ENCODE measurements around the gene NCEH1.
"Not testable (repeated sequence)": the region's sequence is repeated elsewhere in the genome, so short reads cannot be mapped to it uniquely, and the experiment has no call there.

The NCEH1 gene

GRCh38 chr3:172608575-172608974 is 102.3 kb downstream of the NCEH1 start:
- DNase-seq: no peak

GRCh38 chr3:172607305-172608121 is 103.4 kb downstream of the NCEH1 start:
- peak; percentile 75 for DNase-seq

DNA sequence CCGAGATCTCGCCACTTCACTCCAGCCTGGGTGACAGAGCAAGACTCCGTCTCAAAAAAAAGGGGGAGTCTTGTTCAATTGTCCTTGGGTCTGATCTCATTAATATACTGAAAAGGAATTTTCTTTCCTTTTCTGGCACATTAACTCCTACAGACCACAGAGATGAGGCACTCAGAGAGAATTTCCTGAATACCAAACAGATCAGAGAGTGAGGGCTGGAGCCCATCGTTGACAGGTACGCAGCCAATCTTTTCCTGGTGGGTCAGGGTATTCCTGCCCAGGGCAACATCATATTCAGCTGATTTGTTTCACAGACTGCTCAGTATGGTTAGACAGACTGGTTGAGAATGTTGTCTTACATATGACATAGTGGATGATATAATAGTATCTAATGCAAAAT is 104.8 kb downstream of the NCEH1 start:
- DNase-seq: peak; percentile 52

DNA sequence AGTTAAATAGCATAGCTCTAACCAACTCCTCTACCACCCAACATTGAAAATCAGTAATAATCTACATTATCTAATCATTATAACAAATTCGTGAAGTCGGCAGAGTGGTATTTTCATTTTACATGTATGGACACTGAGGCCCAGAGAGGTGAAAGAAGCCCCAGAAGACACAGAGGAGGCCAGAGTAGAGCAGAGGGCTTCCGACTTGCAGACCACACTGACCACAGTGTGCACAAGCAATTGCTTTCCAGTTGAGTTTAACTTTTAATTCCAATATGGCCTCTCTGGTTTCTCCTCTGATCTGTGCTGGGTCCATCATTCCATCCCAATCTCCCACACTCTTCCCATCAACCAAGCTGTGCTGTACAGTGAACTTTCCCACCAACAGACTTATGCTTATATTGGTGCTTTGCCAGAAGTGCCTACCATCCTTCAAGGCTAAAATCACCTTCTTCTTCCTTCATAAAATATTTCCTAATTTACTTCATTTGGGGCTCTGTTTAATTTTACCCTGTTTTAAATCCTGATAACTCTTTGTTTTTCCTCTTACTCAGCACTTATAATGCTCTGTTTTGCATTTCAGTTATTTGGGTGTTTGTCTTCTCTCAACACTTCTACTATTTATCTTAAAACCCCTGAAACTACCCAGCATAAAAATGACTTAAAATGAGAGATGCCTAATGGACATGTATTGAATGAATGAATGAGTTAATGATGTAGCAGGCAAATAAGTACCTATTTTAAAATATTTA is 105.8 kb downstream of the NCEH1 start:
- DNase-seq: no peak

DNA sequence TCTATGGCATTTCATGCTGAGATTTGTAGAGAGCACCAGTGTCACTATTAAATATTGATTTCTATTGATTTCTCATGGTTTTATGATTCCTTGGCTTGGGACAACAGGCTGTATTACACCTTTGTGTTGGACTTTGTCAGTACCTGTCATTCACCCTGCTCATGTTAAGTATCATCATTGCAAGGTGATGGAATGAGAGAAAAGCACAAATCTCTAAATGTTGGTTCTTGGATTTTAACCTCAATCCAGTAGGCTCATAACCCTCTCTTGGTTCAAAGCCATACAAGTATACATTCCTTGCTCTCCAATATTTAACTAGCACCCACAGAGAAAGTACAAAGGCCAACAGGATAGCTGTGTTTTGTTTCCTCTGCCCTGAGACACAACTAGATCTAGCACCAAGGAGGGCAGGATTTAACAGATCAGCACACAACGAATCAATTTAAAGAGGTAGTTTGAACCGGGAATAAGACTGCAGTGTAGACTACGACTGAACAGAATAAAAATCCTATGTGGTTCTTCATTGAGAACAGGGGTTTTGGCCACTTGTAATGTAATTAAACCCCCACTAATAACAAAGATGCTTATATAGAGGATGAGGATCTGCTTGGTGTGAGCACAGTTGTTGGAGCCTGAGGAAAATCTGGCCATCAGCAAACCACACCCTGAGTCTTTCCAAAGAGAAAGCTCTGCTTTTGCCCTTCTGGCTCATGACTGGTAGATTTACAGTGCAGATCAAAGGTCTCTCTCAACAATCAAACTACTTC is 109.6 kb downstream of the NCEH1 start:
- DNase-seq: no peak

- no peak for DNase-seq
Observed at GRCh38 chr3:172600644-172601065, 110.2 kb downstream of the NCEH1 start.

- no peak for DNase-seq
Observed at GRCh38 chr3:172598904-172599303, 112.0 kb downstream of the NCEH1 start.

DNA sequence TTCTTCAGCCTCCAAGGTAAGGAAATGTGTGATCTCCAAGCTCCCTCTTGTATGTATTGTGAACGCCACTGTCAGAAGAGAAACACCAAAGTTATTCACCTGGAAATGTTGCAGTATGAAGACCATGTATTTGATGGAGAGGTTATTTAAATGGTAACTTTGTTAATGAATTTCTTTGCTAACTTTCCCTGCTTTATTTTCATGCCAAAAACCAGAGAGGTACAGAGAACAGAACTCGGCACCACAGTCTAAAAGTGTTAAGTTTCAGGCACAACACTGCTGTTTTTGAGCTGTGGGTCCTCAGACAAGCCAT is 114.5 kb downstream of the NCEH1 start:
- DNase-seq: no peak

- DNase-seq: peak; percentile 36
Observed at GRCh38 chr3:172595664-172596393, 115.0 kb downstream of the NCEH1 start.

DNA sequence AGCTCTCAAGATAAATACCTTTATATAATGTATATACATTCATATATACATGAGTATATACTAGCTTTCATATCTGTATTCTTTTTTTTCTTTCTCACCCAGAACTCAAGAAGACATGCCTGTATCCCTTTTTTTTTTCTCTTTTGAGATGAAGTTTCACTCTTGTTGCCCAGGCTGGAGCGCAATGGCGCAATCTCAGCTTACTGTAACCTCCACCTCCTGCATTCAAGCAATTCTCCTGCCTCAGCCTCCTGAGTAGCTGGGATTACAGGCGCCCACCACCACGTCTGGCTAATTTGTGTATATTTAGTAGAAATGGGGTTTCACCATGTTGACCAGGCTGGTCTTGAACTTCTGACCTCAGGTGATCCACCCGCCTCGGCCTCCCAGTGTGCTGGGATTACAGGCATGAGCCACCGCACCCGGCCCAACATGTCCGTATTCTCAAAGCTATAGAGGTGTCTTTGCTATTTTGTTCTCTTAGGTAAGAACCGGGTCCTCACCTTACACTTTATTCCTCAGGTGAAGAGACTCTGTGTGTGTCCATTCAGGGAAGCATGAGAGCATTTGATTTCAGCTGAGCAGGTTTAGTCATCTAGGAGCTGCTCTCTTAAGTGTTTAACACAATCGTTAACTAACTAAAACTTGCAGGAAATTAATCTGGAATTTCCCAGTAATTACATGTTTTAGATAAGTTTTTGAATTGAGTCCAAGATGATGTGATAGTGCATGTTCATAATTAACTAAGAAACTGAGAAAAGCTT is 115.8 kb downstream of the NCEH1 start:
- not testable (repeated sequence) for DNase-seq

DNA sequence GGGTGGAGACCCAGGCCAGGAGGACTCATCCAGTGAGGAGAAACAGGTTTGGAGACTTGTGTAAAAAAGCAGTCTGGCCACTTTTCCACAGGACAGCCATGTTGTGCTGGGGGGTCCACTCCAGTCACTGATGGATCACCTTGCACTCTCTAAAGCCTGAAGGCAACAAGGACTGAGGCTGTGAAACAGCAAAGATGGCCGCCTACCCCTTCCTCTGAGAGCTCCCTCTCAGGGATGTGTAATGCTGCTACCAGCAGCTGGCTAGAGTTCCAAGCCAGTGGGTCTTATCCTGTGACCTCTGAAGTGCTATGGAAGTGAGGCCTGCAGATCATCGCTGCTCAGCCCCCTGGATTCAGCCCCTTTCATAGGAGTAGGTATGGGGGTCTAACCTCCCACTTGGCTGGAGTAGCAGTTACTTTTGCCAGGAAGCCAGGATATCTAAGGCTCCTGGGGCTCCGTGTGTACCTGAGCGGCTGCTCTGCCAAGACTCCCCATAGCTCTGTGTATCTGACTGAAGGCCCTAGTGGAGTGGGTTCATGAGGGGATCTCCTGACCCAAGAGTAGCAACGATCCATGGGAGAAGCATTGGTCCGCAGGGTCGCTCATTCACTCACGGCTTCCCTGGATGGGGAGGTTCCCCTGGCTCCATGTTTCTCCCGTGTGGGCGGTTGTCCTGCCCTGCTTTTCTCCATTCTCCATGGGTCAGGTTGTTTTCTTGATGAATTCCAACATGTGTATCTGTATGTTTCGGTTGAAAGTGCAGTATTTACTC is 117.8 kb downstream of the NCEH1 start:
- no peak for DNase-seq

DNA sequence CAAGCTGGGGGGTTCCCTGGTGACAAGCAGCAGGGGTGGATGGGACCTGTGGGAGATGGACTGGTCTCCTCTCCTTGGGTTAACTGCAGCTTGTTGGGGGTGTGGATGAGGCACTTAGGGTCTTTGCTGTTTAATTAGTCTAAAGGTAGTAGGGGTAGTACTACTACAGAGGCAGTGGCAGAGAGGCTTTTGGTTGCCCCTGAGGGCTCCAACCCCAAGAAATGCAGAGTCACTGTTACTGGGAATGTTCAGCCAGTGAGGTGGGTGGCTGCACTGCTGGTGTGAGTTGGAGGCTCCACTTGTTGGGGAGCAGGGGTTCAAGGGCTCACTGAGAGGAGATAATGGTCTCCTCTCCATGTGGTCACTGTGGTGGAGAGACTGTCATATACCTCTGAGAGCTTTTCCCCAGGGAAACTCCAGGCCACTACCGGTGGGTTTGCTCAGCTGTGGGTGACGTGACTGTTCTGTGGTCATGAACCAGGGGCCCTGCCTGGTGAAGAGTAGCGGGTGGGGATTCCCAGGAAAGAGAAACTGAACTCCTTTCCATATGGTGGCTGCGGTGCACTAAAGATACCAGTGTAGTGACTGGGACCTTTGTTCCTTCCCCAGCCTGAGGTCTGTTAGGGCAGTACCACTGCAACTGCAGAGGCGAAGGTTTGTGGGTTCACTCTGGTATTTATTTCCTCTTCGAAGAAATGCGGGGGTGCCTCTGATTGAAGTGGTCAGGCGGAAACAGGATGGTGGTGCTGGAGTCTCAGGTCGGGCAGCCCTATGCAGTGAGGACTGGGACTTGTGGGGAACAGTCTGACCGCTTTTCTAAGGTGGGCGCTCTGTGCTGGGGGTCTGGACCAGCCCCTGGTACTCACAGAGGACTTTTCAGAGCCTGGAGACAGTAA is 118.7 kb downstream of the NCEH1 start:
- DNase-seq: no peak

DNA sequence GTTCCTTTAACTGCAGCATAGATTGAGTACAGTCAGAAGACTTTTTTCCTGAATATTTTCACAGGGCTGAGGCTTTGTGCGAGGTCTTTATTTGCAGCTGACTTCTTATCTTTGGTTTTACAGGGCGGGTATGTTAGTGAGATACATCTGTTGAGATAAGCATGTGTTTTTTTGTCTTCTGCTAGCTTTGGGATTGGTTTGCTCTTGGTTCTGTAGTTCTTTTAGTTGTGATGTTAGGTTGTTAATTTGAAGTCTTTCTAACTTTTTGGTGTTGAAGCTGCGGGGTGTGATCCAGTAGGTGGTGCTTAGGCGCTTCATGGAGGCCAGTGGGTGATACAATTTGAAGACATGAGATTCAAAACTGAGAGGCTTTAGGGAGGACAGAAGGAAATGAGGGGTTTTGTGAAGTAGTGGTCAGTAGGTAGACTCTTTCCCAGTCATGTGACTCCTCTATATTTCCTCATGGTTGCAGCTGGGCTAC is 119.7 kb downstream of the NCEH1 start:
- DNase-seq: no peak

GRCh38 chr3:172586436-172586835 is 124.4 kb downstream of the NCEH1 start:
- no peak for DNase-seq

DNA sequence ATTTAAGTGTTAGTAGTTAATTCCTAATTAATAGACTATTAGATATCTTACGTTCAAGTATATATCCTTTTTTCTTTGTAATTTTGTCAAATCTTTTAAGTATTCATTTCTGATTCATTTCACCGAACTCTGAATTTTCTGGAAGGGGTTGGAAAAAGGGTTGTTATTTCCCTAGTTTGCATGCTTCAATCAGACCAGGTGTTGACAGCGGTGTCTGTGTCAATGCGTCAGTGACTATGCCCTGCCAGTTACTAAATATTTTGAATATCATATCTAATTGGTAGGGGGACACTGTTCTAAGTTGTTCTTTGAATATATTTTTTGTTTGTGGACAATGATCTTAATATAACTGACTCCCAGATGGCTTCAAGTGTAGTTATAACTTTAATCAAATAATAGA is 124.9 kb downstream of the NCEH1 start:
- DNase-seq: no peak

DNA sequence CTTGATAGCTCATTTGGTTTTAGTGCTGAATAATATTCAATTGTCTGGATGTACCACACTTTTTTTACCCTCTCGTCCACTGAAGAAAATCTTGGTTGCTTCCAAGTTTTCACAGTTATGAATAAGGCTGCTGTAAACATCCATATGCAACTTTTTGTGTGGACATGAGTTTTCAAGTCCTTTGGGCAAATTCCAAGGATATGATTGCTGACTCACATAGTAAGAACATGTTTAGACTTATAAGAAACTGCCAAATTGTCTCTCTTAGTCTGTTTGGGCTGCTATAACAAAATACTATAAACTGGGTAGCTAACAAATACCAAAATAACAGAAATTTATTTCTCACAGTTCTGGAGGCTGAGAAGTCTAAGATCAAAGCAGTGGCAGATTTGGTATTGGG is 128.2 kb downstream of the NCEH1 start:
- peak; percentile 8 for DNase-seq

DNA sequence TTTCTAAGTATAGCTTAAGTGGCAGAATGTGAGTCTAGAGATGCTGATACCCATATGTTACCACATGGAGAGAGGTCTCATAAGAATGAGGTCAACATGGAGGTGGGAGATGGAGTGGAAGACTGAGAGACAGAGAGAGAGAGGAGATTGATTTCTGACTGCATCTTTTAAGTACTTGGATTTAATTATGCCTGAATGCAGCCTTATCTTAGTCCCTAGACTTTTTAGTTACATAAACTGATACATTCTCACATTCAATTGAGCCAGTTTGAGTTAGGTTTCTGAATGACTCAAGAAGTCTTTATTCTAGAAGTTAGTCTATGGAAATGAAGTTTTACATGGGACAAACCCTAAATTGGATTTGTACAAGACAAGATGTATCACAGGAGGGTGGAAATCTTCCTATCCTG is 129.1 kb downstream of the NCEH1 start:
- no peak for DNase-seq

DNA sequence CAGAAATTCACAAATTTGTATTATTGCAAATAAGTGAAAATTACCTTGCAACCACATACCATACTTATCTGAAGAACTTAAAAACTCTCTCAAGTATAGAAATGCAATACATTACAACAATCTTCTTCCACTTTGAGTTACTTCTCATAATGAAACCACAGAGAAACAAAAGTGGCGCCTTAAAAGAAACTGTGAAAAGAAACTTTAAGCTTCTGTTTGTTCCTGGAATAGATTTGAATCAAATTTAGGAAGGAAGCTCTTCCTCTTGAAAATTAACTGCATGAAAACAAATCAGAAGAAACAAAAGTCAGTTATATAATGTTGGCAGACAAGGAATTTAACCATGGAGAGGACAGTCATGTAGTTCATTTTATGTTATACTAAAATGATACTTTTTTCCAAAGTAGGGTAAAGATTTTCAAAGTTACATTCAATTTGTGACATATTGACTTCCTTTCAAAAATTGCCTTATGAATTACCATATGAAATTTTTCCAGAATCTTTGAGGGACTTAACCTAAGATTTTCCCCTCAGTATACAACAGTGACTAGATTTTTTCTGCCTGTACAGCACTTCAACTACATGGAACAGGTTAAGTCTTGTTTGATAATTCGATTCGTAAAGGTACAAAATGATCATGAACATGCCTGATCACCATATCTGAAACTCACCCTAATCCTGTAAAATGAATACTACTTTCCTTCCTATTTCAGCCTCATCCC is 130.0 kb downstream of the NCEH1 start:
- DNase-seq: no peak

All from fibroblast of skin of back (primary cell).